Mesendoderm (in vitro differentiated cells): ENCODE results near the gene ZNF234.
A peak's percentile ranks its signal among the peaks of the same experiment; 100 is the strongest.
"Not testable (repeated sequence)": the region's sequence is repeated elsewhere in the genome, so short reads cannot be mapped to it uniquely, and the experiment has no call there.

Experiments
- DNase-seq: peaks from one replicate; pipeline ENCODE4 v3.0.0; 2013
- H2AK5ac ChIP-seq: 2 replicates; pipeline ENCODE4 v1.6.1; 2013; ENCODE audit warnings: low read length, inconsistent platforms
- H2BK120ac ChIP-seq: 2 replicates; pipeline ENCODE4 v1.6.1; 2013; ENCODE audit warnings: low read depth, mild to moderate bottlenecking, low read length, moderate library complexity, mixed read lengths
- H2BK15ac ChIP-seq: replicated peaks from 2 replicates; pipeline ENCODE4 v1.6.1; 2013; ENCODE audit warnings: low read depth, mild to moderate bottlenecking, moderate library complexity
- H2BK5ac ChIP-seq: 2 replicates; pipeline ENCODE4 v1.6.1; 2013; ENCODE audit warnings: low read length, inconsistent platforms
- H3K18ac ChIP-seq: 2 replicates; pipeline ENCODE4 v1.6.1; 2013; ENCODE audit warnings: mild to moderate bottlenecking, low read length, mixed read lengths
- H3K23ac ChIP-seq: one replicate; pipeline ENCODE4 v1.6.1; 2013; ENCODE audit warnings: low read length
- H3K27ac ChIP-seq: 2 replicates; pipeline ENCODE4 v1.5.1; 2013; ENCODE audit warnings: low read depth, mild to moderate bottlenecking, inconsistent platforms, low read length, moderate library complexity
- H3K27me3 ChIP-seq: 2 replicates; pipeline ENCODE4 v1.6.1; 2013; ENCODE audit warnings: low read length, control low read depth, mild to moderate bottlenecking, inconsistent platforms; ENCODE audit not compliant: insufficient read depth, poor library complexity
- H3K36me3 ChIP-seq: 2 replicates; pipeline ENCODE4 v1.6.1; 2013; ENCODE audit warnings: low read length, inconsistent platforms; ENCODE audit not compliant: control insufficient read depth, insufficient read depth
- H3K4ac ChIP-seq: one replicate; pipeline ENCODE4 v1.6.1; 2013; ENCODE audit warnings: low read depth, mild to moderate bottlenecking, low read length, moderate library complexity
- H3K4me1 ChIP-seq: 2 replicates; pipeline ENCODE4 v1.6.1; 2013; ENCODE audit warnings: low read depth, low read length, inconsistent platforms; ENCODE audit not compliant: control insufficient read depth
- H3K4me2 ChIP-seq: 2 replicates; pipeline ENCODE4 v1.6.1; 2013; ENCODE audit warnings: low read length
- H3K4me3 ChIP-seq: 2 replicates; pipeline ENCODE4 v1.5.1; 2013; ENCODE audit warnings: mild to moderate bottlenecking, low read length
- H3K56ac ChIP-seq: one replicate; pipeline ENCODE4 v1.6.1; 2013; ENCODE audit warnings: low read length
- H3K79me1 ChIP-seq: 2 replicates; pipeline ENCODE4 v1.6.1; 2013; ENCODE audit warnings: low read length, inconsistent platforms
- H3K79me2 ChIP-seq: 2 replicates; pipeline ENCODE4 v1.6.1; 2013; ENCODE audit warnings: mild to moderate bottlenecking, low read length; ENCODE audit not compliant: control insufficient read depth, insufficient read depth
- H3K9ac ChIP-seq: 2 replicates; pipeline ENCODE4 v1.6.1; 2013; ENCODE audit warnings: low read length, inconsistent platforms
- H4K5ac ChIP-seq: one replicate; pipeline ENCODE4 v1.6.1; 2013; ENCODE audit warnings: low read length
- H4K8ac ChIP-seq: one replicate; pipeline ENCODE4 v1.6.1; 2013; ENCODE audit warnings: low read depth, mild to moderate bottlenecking, control low read depth, low read length, moderate library complexity
- WGBS: extraction: QIAGEN DNeasy Blood & Tissue Kit; methylation state at CpG from one replicate; pipeline ENCODE4 v1.1.7; 2013; ENCODE audit warnings: low lambda C conversion rate, missing lambda C conversion rate; ENCODE audit not compliant: insufficient coverage; ENCODE audit errors: extremely low coverage; 5-methylcytosine and 5-hydroxymethylcytosine counted together

The ZNF234 gene

GRCh38 chr19:44111910-44112463, 29.4 kb upstream of the ZNF234 start:
- Histone ChIP-seq H2BK15ac (no peak overlapping the region), H4K8ac (peak overlapping the region; percentile 13), H3K23ac (no peak overlapping the region), H2AK5ac (no peak overlapping the region), H4K5ac (no peak overlapping the region), H3K18ac (no peak overlapping the region), H3K79me1 (no peaks in the 10 kb centered on the region), H3K36me3 (no peaks in the 10 kb centered on the region), H3K27me3 (no peaks in the 10 kb centered on the region), H3K79me2 (peaks cover 1% of the 10 kb centered on the region), H3K9ac (peak overlapping the region; percentile 53), H2BK120ac (no peak overlapping the region), H3K56ac (peak overlapping the region; percentile 75), H3K4me1 (no peaks in the 10 kb centered on the region), H3K4me3 (peak overlapping the region; percentile 47), H3K4me2 (peak overlapping the region; percentile 39), H3K4ac (no peak overlapping the region), H3K27ac (no peak overlapping the region), H2BK5ac (no peak overlapping the region)
- DNase-seq = peak; percentile 98
- WGBS = no CpG with 5 or more reads among the region's 17 CpGs

GRCh38 chr19:44112802-44113137, 28.6 kb upstream of the ZNF234 start:
- no peak overlapping the region for H2BK5ac ChIP-seq
- no peak overlapping the region for H4K8ac ChIP-seq
- no peaks in the 10 kb centered on the region for H3K4me1 ChIP-seq
- H4K5ac ChIP-seq = no peak overlapping the region
- no peak overlapping the region for H3K4ac ChIP-seq
- no peak overlapping the region for H3K18ac ChIP-seq
- H3K36me3 ChIP-seq = no peaks in the 10 kb centered on the region
- H3K23ac ChIP-seq = no peak overlapping the region
- no peak overlapping the region for H2BK15ac ChIP-seq
- H3K4me3 ChIP-seq = peak overlapping the region; percentile 57
- H3K56ac ChIP-seq = peak overlapping the region; percentile 79
- peaks cover 1% of the 10 kb centered on the region for H3K79me2 ChIP-seq
- peak overlapping the region; percentile 42 for H3K4me2 ChIP-seq
- no peaks in the 10 kb centered on the region for H3K79me1 ChIP-seq
- DNase-seq = no peak
- no peak overlapping the region for H2BK120ac ChIP-seq
- H3K27me3 ChIP-seq = no peaks in the 10 kb centered on the region
- H3K9ac ChIP-seq = peak overlapping the region; percentile 76
- H2AK5ac ChIP-seq = no peak overlapping the region
- WGBS = no CpG with 5 or more reads among the region's 11 CpGs
- no peak overlapping the region for H3K27ac ChIP-seq

- Histone ChIP-seq H3K9ac (peak within 1 kb of the TSS; percentile 87), H3K4ac (no peak within 1 kb of the TSS), H3K36me3 (no peaks in the 10 kb centered on the region), H3K27ac (no peak within 1 kb of the TSS), H3K27me3 (no peaks in the 10 kb centered on the region), H2BK5ac (no peak within 1 kb of the TSS), H3K56ac (peak within 1 kb of the TSS; percentile 84), H3K4me3 (peak within 1 kb of the TSS; percentile 83), H3K4me2 (peak within 1 kb of the TSS; percentile 66), H3K18ac (no peak within 1 kb of the TSS), H3K23ac (no peak within 1 kb of the TSS), H2AK5ac (no peak within 1 kb of the TSS), H2BK15ac (no peak within 1 kb of the TSS), H4K8ac (peak within 1 kb of the TSS; percentile 30), H3K79me2 (peaks cover 1% of the 10 kb centered on the region), H2BK120ac (no peak within 1 kb of the TSS), H3K4me1 (no peaks in the 10 kb centered on the region), H4K5ac (no peak within 1 kb of the TSS), H3K79me1 (no peaks in the 10 kb centered on the region)
- peak; percentile 100 for DNase-seq
- WGBS = no CpG with 5 or more reads among the region's 44 CpGs
Measured at GRCh38 chr19:44113138-44113783, 28.1 kb upstream of the ZNF234 start, which contains the start of gene ZNF225. Gene ZNF225 (plus strand): TSS chr19:44113399. CDS start chr19:44115828, 2,429 bp downstream.

GRCh38 chr19:44113784-44114390, 27.5 kb upstream of the ZNF234 start:
- Histone ChIP-seq H3K79me1 (no peaks in the 10 kb centered on the region), H4K5ac (no peak overlapping the region), H3K18ac (no peak overlapping the region), H3K36me3 (no peaks in the 10 kb centered on the region), H3K27me3 (no peaks in the 10 kb centered on the region), H3K4me3 (peak overlapping the region; percentile 83), H2AK5ac (no peak overlapping the region), H3K56ac (peak overlapping the region; percentile 84), H3K4ac (no peak overlapping the region), H3K27ac (no peak overlapping the region), H3K79me2 (peaks cover 1% of the 10 kb centered on the region), H3K4me1 (no peaks in the 10 kb centered on the region), H4K8ac (no peak overlapping the region), H2BK15ac (no peak overlapping the region), H3K23ac (no peak overlapping the region), H3K4me2 (peak overlapping the region; percentile 66), H3K9ac (peak overlapping the region; percentile 87), H2BK120ac (no peak overlapping the region), H2BK5ac (no peak overlapping the region)
- WGBS = no CpG with 5 or more reads among the region's 18 CpGs
- DNase-seq = peak; percentile 15

- not testable (repeated sequence) for H2BK120ac ChIP-seq, H3K36me3 ChIP-seq
- WGBS = no CpG with 5 or more reads among the region's 4 CpGs
Measured at GRCh38 chr19:44121162-44121561, 20.2 kb upstream of the ZNF234 start.

More at GRCh38 chr19:44121162-44121561, 20.2 kb upstream of the ZNF234 start:
- H3K27ac ChIP-seq, H2BK15ac ChIP-seq, H3K9ac ChIP-seq, H4K5ac ChIP-seq, H3K4ac ChIP-seq, H3K4me3 ChIP-seq, H2BK5ac ChIP-seq, DNase-seq, H3K79me2 ChIP-seq, H3K18ac ChIP-seq, H2AK5ac ChIP-seq, H3K56ac ChIP-seq, H3K4me1 ChIP-seq, H4K8ac ChIP-seq, H3K79me1 ChIP-seq, H3K4me2 ChIP-seq, H3K23ac ChIP-seq, H3K27me3 ChIP-seq: not testable (repeated sequence)
